ENCODE data around the gene KDM5C. TPM values are rescaled to one million over a fixed set of nuclear protein-coding genes. Genes with fewer than 3 reads are reported as not detected.

The KDM5C gene
- total and polyA plus RNA-seq, 9 of the 15 experiments (the other 6 are each of a cell fraction or from before 2014, with no cell fraction given): 0.62 to 136 (median 52.4) TPM

DNA sequence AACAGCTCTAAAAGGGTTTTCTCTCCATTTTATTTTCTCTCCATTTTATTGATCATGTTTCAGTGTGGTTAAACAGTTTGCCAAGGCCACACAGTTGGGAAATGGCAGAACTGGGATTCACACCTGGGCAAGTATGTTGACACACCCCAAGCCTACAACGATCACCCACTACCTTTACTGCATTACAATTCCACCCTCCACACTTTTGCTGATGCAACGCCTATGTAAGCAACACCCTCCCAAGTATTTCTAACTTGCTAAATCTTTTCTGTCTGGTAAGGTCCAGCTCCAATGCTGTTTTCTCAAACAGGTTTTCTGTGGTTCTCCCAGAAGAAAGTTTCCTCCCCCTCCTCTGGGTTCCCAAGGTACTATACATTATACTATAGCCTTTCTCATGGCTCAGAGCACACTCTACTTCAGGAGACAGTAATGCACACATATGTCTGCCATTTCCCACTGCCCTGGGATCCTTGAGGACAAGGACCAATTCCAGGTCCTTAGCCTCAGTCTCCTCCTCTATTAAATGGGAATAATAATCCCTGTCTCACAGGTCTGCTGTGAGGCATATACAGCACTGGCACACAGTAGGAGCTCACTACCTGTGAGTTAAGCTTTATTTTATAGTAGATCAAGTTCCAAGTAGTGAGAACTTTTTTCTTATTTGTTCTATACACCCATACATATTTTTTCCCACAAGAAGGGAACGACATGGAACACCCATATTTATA lies 28.4 kb upstream of the KDM5C start (continued):
- TF ChIP-seq NFE2L1 (tag; IDR thresholded peaks at IDR 0.05; ENCODE audit: borderline replicate concordance, low read depth): 0 out of 2 replicates have a peak, but pooled peaks have one; percentile 6
- TF ChIP-seq, protein P1, sequence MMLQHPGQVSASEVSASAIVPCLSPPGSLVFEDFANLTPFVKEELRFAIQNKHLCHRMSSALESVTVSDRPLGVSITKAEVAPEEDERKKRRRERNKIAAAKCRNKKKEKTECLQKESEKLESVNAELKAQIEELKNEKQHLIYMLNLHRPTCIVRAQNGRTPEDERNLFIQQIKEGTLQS (IDR thresholded peaks at IDR 0.05): peak; percentile 90
- TF ChIP-seq, protein P1 (CRISPR knock-in tag; conservative IDR thresholded peaks at IDR 0.05): no peak
- TF ChIP-seq, protein P2, sequence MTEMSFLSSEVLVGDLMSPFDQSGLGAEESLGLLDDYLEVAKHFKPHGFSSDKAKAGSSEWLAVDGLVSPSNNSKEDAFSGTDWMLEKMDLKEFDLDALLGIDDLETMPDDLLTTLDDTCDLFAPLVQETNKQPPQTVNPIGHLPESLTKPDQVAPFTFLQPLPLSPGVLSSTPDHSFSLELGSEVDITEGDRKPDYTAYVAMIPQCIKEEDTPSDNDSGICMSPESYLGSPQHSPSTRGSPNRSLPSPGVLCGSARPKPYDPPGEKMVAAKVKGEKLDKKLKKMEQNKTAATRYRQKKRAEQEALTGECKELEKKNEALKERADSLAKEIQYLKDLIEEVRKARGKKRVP (CRISPR knock-in tag; IDR thresholded peaks at IDR 0.05): peak; percentile 91
- peak; percentile 26; the same call in 1 of the 2 replicates for TF ChIP-seq FOXJ2 (tag; IDR thresholded peaks at IDR 0.05)
- 0 out of 2 replicates have a peak, but pooled peaks have one; percentile 37 for TF ChIP-seq SOX6 (IDR thresholded peaks at IDR 0.05)
- peak; percentile 95 for TF ChIP-seq CEBPG (CRISPR knock-in tag; IDR thresholded peaks at IDR 0.05)
- peak; percentile 82 to 97 for TF ChIP-seq CEBPG (tag; conservative IDR thresholded peaks at IDR 0.05 in 1 of 2, IDR thresholded peaks at IDR 0.05 in 1 of 2)
- peak; percentile 86 for TF ChIP-seq ZEB2 (IDR thresholded peaks at IDR 0.05)
- peak; percentile 43; the same call in 1 of the 2 replicates for TF ChIP-seq ZNF316 (IDR thresholded peaks at IDR 0.05)
- TF ChIP-seq, protein P3, sequence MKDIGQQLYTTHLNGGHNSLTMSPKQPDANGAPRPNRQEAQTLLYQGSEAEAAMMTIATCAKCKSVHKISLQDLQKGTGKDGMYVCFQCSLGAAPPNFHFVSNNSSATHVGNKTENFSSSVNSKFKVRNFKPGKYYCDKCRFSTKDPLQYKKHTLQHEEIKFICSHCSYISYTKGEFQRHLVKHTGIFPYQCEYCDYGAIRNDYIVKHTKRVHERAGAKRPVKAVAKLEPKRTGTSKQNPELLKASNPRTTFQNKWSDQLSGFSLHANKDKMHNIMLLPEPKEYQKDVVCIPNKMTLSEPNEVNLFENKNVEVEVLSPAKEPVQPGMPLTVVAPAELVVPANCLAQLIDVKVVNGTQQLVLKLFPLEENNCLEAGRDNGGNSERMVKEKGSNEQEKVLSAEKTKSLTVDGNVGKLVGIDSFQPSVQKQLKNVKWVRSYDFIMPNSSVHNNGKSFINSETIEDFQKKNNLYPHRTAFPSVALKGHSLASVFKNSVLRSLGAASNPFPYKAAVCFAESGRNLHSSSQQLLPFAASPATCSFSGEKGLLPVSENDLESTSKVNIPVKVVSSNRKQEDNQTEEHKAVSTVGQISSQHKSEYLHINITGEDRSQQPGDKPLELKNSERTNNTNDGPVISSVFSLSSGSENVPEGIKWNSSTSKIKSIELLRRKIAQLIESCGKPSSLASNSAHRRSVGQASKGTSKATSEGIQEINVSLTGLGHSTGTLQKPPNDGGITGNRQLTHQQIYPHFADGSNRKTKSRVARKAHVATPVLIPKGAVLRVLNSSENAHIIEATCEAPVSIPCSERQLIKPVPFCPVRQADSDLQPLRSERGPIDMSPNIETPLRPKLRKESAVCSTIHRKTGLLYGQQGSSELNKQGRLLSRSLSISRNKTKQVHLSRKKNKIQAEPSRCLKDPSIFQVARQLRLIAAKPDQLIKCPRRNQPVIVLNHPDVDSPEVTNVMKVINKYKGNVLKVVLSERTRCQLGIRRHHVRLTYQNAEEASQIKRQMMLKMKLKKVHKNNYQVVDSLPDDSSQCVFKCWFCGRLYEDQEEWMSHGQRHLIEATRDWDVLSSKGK (CRISPR knock-in tag; IDR thresholded peaks at IDR 0.05): no peak
- TF ChIP-seq NR2C2 (CRISPR knock-in tag; IDR thresholded peaks at IDR 0.05): no peak
- peak; percentile 38; the same call in 1 of the 2 replicates for TF ChIP-seq NR2C2 (tag; IDR thresholded peaks at IDR 0.05)
- 0 out of 4 replicates have a peak, but pooled peaks of 1 of the 2 experiments have one; percentile 6 for TF ChIP-seq RCOR1 (IDR thresholded peaks at IDR 0.05; ENCODE audit: borderline replicate concordance in 1 of 2, low read depth in 2 of 2, low read length in 2 of 2)
- TF ChIP-seq ZNF583 (CRISPR knock-in tag; IDR thresholded peaks at IDR 0.05): 0 out of 2 replicates have a peak, but pooled peaks have one; percentile 22
- TF ChIP-seq, protein P4, sequence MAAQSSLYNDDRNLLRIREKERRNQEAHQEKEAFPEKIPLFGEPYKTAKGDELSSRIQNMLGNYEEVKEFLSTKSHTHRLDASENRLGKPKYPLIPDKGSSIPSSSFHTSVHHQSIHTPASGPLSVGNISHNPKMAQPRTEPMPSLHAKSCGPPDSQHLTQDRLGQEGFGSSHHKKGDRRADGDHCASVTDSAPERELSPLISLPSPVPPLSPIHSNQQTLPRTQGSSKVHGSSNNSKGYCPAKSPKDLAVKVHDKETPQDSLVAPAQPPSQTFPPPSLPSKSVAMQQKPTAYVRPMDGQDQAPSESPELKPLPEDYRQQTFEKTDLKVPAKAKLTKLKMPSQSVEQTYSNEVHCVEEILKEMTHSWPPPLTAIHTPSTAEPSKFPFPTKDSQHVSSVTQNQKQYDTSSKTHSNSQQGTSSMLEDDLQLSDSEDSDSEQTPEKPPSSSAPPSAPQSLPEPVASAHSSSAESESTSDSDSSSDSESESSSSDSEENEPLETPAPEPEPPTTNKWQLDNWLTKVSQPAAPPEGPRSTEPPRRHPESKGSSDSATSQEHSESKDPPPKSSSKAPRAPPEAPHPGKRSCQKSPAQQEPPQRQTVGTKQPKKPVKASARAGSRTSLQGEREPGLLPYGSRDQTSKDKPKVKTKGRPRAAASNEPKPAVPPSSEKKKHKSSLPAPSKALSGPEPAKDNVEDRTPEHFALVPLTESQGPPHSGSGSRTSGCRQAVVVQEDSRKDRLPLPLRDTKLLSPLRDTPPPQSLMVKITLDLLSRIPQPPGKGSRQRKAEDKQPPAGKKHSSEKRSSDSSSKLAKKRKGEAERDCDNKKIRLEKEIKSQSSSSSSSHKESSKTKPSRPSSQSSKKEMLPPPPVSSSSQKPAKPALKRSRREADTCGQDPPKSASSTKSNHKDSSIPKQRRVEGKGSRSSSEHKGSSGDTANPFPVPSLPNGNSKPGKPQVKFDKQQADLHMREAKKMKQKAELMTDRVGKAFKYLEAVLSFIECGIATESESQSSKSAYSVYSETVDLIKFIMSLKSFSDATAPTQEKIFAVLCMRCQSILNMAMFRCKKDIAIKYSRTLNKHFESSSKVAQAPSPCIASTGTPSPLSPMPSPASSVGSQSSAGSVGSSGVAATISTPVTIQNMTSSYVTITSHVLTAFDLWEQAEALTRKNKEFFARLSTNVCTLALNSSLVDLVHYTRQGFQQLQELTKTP (IDR thresholded peaks at IDR 0.05; ENCODE audit: low read depth in 1 of 2, partially characterized antibody in 2 of 2): peak in 1 of 2 experiments; percentile 56
- peak in 1 of 2 experiments; percentile 15; a peak in 1 of 4 replicates for TF ChIP-seq KDM1A (IDR thresholded peaks at IDR 0.05)
- TF ChIP-seq TRIM24 (IDR thresholded peaks at IDR 0.05): peak; percentile 77 to 90
- TF ChIP-seq NFRKB (IDR thresholded peaks at IDR 0.05; ENCODE audit: low read depth): peak; percentile 44; the same call in 1 of the 2 replicates
